IPS-20b (cell line): ENCODE measurements around the gene BPHL.

Experiments used
- H3K27ac ChIP-seq: one replicate; pipeline ENCODE4 v1.5.1; 2013; ENCODE audit warnings: low read length
- H3K27me3 ChIP-seq: 2 replicates; pipeline ENCODE4 v1.6.1; 2013; ENCODE audit warnings: mild to moderate bottlenecking, low read length, inconsistent platforms; ENCODE audit not compliant: insufficient read depth
- H3K36me3 ChIP-seq: 2 replicates; pipeline ENCODE4 v1.6.1; 2013; ENCODE audit warnings: low read depth, mild to moderate bottlenecking, inconsistent platforms, low read length, moderate library complexity; ENCODE audit not compliant: insufficient read depth
- H3K4me1 ChIP-seq: 2 replicates; pipeline ENCODE4 v1.6.1; 2013; ENCODE audit warnings: mild to moderate bottlenecking, control low read depth, inconsistent platforms, low read length, moderate library complexity; ENCODE audit not compliant: insufficient read depth
- H3K4me3 ChIP-seq: 2 replicates; pipeline ENCODE4 v1.5.1; 2013; ENCODE audit warnings: mild to moderate bottlenecking, low read length, inconsistent platforms
- H3K9ac ChIP-seq: 2 replicates; pipeline ENCODE4 v1.6.1; 2013; ENCODE audit warnings: low read depth, mild to moderate bottlenecking, inconsistent platforms, low read length, moderate library complexity
- H3K9me3 ChIP-seq: 2 replicates; pipeline ENCODE4 v1.6.1; 2013; ENCODE audit warnings: mild to moderate bottlenecking, low read depth, low read length, inconsistent platforms; ENCODE audit not compliant: insufficient read depth

Gene BPHL

DNA sequence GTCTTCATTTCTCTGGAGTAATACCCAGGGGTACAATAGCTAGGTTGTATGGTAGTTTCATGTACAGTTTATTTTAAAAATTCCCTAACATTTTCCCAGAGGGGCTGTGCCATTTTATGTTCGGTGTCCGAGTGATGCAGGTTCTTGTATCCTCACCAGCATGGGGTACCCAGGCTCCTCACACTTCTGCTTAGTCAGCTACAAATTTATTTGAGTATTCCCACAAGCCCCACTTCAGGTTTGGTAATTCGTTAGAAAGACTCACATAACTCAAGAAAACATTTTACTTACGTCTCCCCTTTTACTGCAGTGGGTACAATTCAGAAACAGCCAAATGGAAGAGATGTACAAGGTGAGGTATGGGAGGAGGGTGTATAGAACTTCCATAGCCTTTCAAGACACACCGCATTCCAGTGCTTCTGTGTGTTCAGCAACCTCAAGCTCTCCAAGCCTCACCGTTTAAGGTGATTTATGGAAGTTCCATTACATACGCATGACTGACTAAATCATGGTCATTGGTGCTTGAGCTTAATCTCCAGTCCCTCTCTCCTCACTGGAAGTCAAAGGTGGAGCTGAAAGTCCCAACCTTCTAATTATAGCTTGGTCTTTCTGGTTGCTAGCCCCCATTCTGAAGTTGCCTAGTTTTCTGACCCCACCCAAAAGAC is 32.1 kb upstream of the BPHL start:
- peaks cover 87% of the 10 kb centered on the region for H3K36me3 ChIP-seq
- H3K4me1 ChIP-seq, result no peaks in the 10 kb centered on the region
- no peak overlapping the region for H3K27ac ChIP-seq
- H3K9me3 ChIP-seq, result peaks cover 52% of the 10 kb centered on the region
- H3K27me3 ChIP-seq, result no peaks in the 10 kb centered on the region
- H3K9ac ChIP-seq, result no peak overlapping the region
- H3K4me3 ChIP-seq, result no peak overlapping the region

DNA sequence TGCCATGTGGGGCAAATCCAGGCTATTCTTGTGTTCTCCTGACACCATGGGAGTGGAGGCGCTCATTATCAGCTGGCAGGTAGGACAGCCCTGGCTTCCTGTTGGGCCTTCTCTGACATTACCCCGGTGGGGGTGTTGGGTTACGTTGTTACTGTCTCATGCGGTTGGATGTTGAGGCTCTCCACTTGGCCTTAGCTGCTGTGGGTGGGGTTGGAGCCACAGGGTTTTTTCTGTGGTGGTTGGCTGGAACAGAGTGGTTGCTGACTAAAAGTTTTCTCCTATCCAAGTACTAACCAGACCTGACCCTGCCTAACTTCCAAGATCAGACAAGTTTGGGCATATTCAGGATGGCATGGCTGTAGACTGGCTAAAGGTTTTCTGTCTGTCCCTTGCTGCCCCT is 30.1 kb upstream of the BPHL start:
- Histone ChIP-seq H3K27me3 (no peaks in the 10 kb centered on the region), H3K36me3 (peaks cover 71% of the 10 kb centered on the region), H3K4me1 (no peaks in the 10 kb centered on the region), H3K27ac (no peak overlapping the region), H3K9ac (no peak overlapping the region), H3K9me3 (peaks cover 52% of the 10 kb centered on the region), H3K4me3 (peak overlapping the region; percentile 23; the same call in 1 of the 2 replicates)

DNA sequence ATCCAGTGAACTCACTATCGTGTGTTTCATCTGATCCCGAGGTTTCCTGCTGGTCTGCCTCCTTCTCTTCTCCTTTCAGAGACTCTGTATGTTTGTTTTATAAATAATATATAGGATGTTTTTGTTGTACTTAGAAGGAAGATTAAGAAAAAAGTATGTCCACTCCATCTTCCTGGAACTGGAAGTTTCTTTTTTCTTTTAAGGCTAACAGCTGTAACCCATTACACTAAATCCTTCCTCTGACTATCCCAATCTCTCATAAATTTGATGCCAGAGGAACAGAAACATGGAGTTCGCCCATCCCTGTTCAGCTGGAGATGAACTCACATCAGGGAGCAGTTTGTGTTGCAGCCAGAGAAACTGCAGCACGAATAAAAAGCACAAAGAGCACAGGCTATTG is 29.5 kb upstream of the BPHL start:
- H3K4me3 ChIP-seq, result peak overlapping the region; percentile 27; the same call in 1 of the 2 replicates

DNA sequence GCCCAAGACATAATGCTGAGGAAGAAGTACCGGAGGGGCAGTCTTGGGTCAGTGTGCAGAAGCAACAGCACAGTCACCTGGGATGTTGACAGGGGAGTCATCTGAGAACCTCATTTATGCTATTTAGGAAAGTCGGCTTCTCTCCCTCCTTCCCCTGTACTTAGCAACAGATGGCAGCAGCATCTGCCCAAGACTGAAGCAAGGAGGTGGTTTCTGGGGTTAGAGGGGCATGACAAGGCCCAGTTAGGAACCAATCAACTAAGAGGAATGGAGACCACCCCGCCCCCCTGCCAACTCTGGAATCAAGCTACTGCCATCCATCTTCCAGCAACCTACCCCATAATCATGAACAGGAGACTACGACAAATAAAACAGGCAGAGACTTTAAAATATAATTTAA is 28.5 kb upstream of the BPHL start:
- peak overlapping the region; percentile 40; the same call in 1 of the 2 replicates for H3K4me3 ChIP-seq
- no peak overlapping the region for H3K9ac ChIP-seq
- no peak overlapping the region for H3K27ac ChIP-seq
- no peaks in the 10 kb centered on the region for H3K27me3 ChIP-seq
- H3K36me3 ChIP-seq, result peaks cover 63% of the 10 kb centered on the region
- H3K4me1 ChIP-seq, result no peaks in the 10 kb centered on the region
- peaks cover 64% of the 10 kb centered on the region for H3K9me3 ChIP-seq

More for the DNA sequence above, 29.5 kb upstream of the BPHL start:
- Histone ChIP-seq H3K9ac (no peak overlapping the region), H3K9me3 (peaks cover 54% of the 10 kb centered on the region), H3K36me3 (peaks cover 65% of the 10 kb centered on the region), H3K27ac (no peak overlapping the region), H3K27me3 (no peaks in the 10 kb centered on the region), H3K4me1 (no peaks in the 10 kb centered on the region)

DNA sequence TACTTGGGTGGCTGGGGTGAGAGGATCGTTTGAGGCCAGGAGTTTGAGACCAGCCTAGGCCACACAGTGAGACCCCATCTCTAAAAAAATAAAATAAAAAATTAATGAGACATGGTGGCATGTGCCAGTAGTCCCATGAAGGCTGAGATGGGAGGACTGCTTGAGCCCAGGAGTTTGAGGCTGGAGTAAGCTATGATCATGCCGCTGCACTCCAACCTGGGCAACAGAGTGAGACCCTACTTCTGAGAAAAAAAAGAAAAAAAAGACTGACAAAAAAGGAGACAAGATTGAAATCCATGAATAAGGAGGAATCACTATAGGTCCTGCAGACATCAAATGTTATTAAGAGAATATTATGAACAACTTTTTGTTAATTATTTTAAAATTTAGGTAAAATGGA is 23.7 kb upstream of the BPHL start:
- Histone ChIP-seq H3K36me3 (peaks cover 52% of the 10 kb centered on the region), H3K9ac (no peak overlapping the region), H3K9me3 (peaks cover 36% of the 10 kb centered on the region), H3K27me3 (no peaks in the 10 kb centered on the region), H3K4me3 (no peak overlapping the region), H3K27ac (no peak overlapping the region), H3K4me1 (no peaks in the 10 kb centered on the region)

DNA sequence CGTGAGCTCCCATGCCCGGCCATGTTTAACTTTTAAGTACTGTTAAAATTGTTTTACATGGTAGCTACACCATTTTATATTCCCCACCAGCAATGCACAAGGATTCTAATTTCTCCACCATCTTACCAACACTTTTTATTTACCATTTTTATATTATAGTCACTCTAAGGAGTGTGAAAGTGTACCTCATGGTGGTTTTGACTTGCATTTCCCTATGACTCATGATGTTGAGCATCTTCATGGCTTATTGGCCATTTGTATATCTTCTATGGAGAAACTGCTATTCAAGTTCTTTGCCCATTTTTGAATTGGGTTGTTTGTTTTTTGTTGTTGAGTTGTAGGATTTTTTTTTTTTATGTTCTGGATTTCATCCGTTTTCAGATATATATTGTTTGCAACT is 15.6 kb upstream of the BPHL start:
- Histone ChIP-seq H3K27me3 (no peaks in the 10 kb centered on the region), H3K9ac (no peak overlapping the region), H3K36me3 (peaks cover 55% of the 10 kb centered on the region), H3K4me1 (no peaks in the 10 kb centered on the region), H3K4me3 (no peak overlapping the region), H3K27ac (no peak overlapping the region), H3K9me3 (no peaks in the 10 kb centered on the region)

DNA sequence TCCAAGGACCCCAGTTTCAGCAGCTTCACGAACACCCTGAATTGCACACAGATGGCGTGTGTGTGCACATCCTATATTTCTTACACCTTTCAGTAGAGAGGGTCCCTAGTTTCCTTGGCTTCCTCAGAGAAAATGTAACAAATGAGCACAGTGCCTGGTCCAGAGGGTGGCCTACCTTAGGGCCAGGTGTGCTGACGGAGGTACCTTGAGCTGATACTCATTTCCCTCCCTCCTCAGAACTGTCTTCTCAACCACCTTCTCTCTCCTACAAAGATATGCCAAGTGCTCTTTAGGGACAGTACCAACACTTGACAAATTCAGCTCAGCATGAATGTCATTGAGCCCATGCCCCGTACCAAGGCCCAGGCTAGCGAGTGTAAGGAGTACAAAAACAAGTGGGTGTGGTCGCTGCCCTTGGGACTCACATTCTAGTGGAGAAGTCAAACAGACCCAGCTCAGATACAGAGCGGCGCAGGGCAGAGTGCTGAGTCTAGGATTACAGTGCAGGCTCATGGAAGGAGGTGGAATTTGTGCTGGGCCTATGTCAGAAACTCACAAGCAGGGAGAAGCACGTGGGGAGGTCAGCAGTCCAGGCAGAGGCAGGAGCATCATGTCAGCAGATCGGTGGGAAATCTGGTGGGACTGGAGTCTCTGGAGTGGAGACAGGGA is 9.6 kb upstream of the BPHL start:
- H3K9me3 ChIP-seq, result no peaks in the 10 kb centered on the region
- H3K4me1 ChIP-seq, result no peaks in the 10 kb centered on the region
- no peak overlapping the region for H3K27ac ChIP-seq
- peaks cover 80% of the 10 kb centered on the region for H3K36me3 ChIP-seq
- no peak overlapping the region for H3K9ac ChIP-seq
- no peaks in the 10 kb centered on the region for H3K27me3 ChIP-seq
- no peak overlapping the region for H3K4me3 ChIP-seq

DNA sequence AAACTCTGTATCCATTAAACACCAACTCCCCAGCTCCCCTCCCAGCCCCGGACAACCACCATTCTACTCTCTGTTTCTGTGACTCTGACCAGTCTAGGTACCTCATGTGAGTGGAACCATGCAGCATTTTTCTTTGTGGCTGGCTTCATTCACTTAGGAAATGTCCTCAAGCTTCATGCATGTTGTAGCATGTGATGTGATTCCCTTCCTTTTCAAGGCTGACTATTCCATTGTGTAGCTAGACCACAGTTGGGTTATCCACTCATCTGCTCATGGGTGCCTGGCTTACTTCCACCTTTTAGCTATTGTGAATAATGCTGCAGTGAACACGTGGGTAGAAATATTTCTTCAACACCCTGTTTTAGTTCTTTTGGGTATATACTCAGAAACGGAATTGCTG is 8.8 kb upstream of the BPHL start:
- Histone ChIP-seq H3K27me3 (no peaks in the 10 kb centered on the region), H3K4me1 (no peaks in the 10 kb centered on the region), H3K27ac (no peak overlapping the region), H3K36me3 (peaks cover 81% of the 10 kb centered on the region), H3K9ac (no peak overlapping the region), H3K9me3 (no peaks in the 10 kb centered on the region), H3K4me3 (no peak overlapping the region)

DNA sequence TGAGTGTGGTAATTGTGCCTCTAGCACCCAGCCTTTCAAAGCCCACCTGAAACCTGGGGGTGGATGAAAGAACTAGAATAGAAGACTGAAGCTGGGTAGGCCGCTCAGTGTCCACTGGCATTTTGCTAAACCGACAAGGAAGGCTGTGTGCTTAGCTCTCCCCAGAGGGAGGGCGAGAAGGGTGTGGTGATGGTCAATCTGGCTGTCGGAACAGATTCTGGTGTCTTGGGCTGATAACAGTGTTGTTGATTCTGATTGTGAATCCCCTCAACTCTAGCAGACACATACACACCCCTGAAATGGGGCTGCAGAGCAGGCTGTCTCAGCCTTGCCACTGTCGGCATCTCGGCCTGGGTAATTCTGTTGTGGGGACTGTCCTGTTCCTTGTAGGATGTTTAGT is 4.1 kb upstream of the BPHL start:
- Histone ChIP-seq H3K36me3 (peaks cover 48% of the 10 kb centered on the region), H3K4me1 (peaks cover 12% of the 10 kb centered on the region), H3K27me3 (no peaks in the 10 kb centered on the region), H3K4me3 (no peak overlapping the region), H3K9ac (no peak overlapping the region), H3K27ac (no peak overlapping the region), H3K9me3 (no peaks in the 10 kb centered on the region)

DNA sequence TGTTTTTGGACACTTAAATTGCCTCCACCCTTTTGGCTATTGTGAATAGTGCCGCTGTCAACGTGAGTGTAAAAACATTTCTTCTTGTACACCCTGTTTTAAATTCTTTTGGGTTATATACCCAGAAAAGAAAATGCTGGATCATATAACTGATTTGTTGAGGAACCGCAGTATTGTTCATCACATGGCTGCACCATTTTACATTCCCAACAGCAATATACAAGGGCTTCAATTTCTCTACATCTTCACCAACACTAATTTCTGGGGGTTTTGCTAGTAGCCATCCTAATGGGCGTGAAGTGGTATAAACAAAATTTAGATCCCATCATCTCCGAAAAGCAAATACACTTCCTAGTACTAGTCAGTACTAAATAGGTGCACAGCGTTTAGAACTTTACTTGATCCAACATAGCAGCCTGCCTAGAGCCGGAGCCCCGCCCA is 579 bp upstream of the BPHL start:
- Histone ChIP-seq H3K27me3 (no peaks in the 10 kb centered on the region), H3K9me3 (no peaks in the 10 kb centered on the region), H3K4me3 (peak overlapping the region; percentile 88), H3K27ac (peak overlapping the region; percentile 20), H3K4me1 (peaks cover 15% of the 10 kb centered on the region), H3K9ac (peak overlapping the region; percentile 89; the same call in 1 of the 2 replicates), H3K36me3 (peaks cover 18% of the 10 kb centered on the region)

DNA sequence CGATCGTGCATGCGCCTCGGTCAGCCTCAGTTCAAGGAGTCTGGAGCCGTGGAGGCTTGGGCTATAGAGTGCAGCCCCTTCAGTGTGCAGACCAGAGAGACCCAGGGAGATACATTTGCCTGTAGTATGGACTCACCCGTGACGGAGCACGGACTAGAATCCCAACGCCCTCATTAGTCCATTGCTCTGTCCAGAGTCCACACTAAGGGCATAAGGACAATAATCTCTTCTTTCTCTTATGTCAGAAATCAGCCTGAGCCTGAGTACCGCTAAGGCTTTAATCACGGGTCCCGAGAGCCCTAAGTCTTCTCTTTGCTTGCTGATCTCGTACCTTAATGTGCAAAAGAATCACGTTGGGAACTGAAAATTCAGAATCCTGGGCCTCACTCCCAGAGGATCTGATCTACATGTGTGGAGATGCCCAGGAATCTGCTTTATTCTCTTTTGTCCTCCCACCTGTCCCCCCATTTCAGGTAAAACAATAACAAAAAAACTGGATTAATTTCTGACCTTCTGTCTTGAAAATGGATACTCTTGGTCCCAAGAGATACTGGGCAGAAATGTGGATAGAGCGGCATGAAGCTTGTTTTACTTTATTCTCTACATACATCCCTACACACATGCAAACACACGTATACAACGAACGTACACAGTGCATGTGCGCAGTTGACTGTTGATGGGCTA is 671 bp downstream of the BPHL start:
- no peaks in the 10 kb centered on the region for H3K27me3 ChIP-seq
- H3K4me1 ChIP-seq, result peaks cover 15% of the 10 kb centered on the region
- peak overlapping the region; percentile 88 for H3K4me3 ChIP-seq
- H3K9ac ChIP-seq, result peak overlapping the region; percentile 89
- H3K27ac ChIP-seq, result no peak overlapping the region
- H3K9me3 ChIP-seq, result no peaks in the 10 kb centered on the region
- peaks cover 6% of the 10 kb centered on the region; the same call in 1 of the 2 replicates for H3K36me3 ChIP-seq

DNA sequence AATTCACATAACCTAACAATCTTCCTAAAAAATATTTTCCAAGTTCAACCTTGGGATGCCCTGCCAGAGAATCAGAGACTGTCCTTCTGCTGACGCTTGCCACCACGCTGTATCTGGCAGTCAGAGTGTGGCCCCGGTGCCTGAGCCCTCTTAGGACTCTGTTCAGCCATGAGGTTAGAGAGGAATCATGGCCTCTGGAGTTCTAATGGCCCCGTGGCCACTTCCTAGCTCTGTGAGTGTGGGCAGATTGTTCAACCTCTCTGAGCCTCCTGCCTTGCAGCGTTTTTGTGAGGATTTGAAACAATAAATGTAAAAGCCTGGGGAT is 2.2 kb downstream of the BPHL start:
- no peaks in the 10 kb centered on the region for H3K9me3 ChIP-seq
- no peak overlapping the region for H3K4me3 ChIP-seq
- no peaks in the 10 kb centered on the region for H3K27me3 ChIP-seq
- no peak overlapping the region for H3K9ac ChIP-seq
- H3K27ac ChIP-seq, result no peak overlapping the region
- H3K36me3 ChIP-seq, result 0 out of 2 replicates have a peak, but pooled peaks cover 4% of the 10 kb centered on the region
- H3K4me1 ChIP-seq, result peaks cover 15% of the 10 kb centered on the region
